Uterus (tissue), 2 donors: Measurements from ENCODE around the gene GLRA1.

ENCODE experiments used
- CTCF ChIP-seq, 4 experiments: fragments of 200-600 bp in 2 of 4; fragments of 450-650 bp in 2 of 4; sonication (generic) in 2 of 4; IDR thresholded peaks; one replicate each; pipeline ENCODE4 v1.5.1; 2016 to 2019; ENCODE audit warnings: antibody characterized with exemption in 4 of 4, mild to moderate bottlenecking in 2 of 4, moderate library complexity in 1 of 4
- POLR2A ChIP-seq, 2 donors: fragments of 450-650 bp; IDR thresholded peaks; one replicate each; pipeline ENCODE4 v1.6.1; 2016; ENCODE audit warnings: antibody characterized with exemption in 2 of 2, mild to moderate bottlenecking in 1 of 2, moderate library complexity in 1 of 2

- TF ChIP-seq CTCF (IDR thresholded peaks at IDR 0.05): no peak
- no peak for TF ChIP-seq POLR2A (IDR thresholded peaks at IDR 0.05)
Measured at GRCh38 chr5:151895660-151896030, 29.0 kb downstream of the GLRA1 start.
